Prostate gland (tissue), 2 donors: ENCODE results near the gene PALLD. TPM values are rescaled to one million over a fixed set of nuclear protein-coding genes. Genes with fewer than 3 reads are reported as not detected.

ENCODE experiments used
- DNase-seq: peaks from one replicate; pipeline ENCODE4 v3.0.0-alpha.2; 2019; ENCODE audit warnings: low spot score
- H3K27ac ChIP-seq, 2 donors: fragments of 200-600 bp; sonication (generic); 2 replicates each; pipeline ENCODE4 v1.5.1; 2017 to 2019
- H3K27me3 ChIP-seq: fragments of 200-600 bp; sonication (generic); replicated peaks from 2 replicates; pipeline ENCODE4 v1.5.1; 2019; ENCODE audit not compliant: insufficient read depth
- H3K36me3 ChIP-seq, 2 donors: fragments of 200-600 bp; sonication (generic); 1 replicate in 1 of 2; 2 replicates in 1 of 2; pipeline versions ENCODE4 v1.5.1 to v1.8.1; 2017 to 2019
- H3K4me1 ChIP-seq: fragments of 200-600 bp; sonication (generic); replicated peaks from 2 replicates; pipeline ENCODE4 v1.5.1; 2019
- H3K4me3 ChIP-seq, 2 donors: fragments of 200-600 bp; sonication (generic); 2 replicates each; pipeline ENCODE4 v1.5.1; 2017 to 2019
- H3K9me3 ChIP-seq: fragments of 200-600 bp; sonication (generic); 2 replicates; pipeline ENCODE4 v1.5.1; 2017
- CTCF ChIP-seq, 4 experiments: fragments of 200-600 bp in 2 of 4; fragments of 450-650 bp in 2 of 4; sonication (generic) in 2 of 4; IDR thresholded peaks; 1 replicate in 3 of 4; 2 replicates in 1 of 4; pipeline ENCODE4 v1.5.1; 2016 to 2019; ENCODE audit warnings: antibody characterized with exemption in 4 of 4, mild to moderate bottlenecking in 2 of 4, moderate library complexity in 2 of 4
- POLR2A ChIP-seq: fragments of 450-650 bp; IDR thresholded peaks from one replicate; pipeline ENCODE4 v1.6.1; 2016; ENCODE audit warnings: antibody characterized with exemption, mild to moderate bottlenecking
- POLR2AphosphoS5 ChIP-seq: sonication (generic); formaldehyde crosslinking; IDR thresholded peaks from one replicate; pipeline ENCODE4 v1.6.1; 2017; ENCODE audit warnings: antibody characterized with exemption
- WGBS: methylation state at CpG from one replicate; pipeline ENCODE4 v1.1.5; 2018; 5-methylcytosine and 5-hydroxymethylcytosine counted together
- intact Hi-C: fragments of 100-400 bp; cut with DNase I; formaldehyde crosslinking; loops from one replicate; pipeline ENCODE4 v1.14.2; 2022
- total RNA-seq, 2 donors: library from RNA; depleted of rRNA; stranded (reverse); fragments of >200 nt; gene quantifications; one replicate each; pipeline ENCODE4 v1.1.0, GENCODE V29; 2016

PALLD gene
- total RNA-seq, 2 donors from 2014 or later, result 252 TPM

GRCh38 chr4:168751263-168752225 lies 254.7 kb downstream of the PALLD start:
- H3K9me3 ChIP-seq, result no peaks in the 10 kb centered on the region
- no peaks in the 10 kb centered on the region for H3K4me1 ChIP-seq
- H3K27ac ChIP-seq, result no peak overlapping the region
- H3K27me3 ChIP-seq, result no peaks in the 10 kb centered on the region
- intact Hi-C loops, result no loop called here
- no peak for DNase-seq
- TF ChIP-seq CTCF (IDR thresholded peaks at IDR 0.05) (no peak), POLR2AphosphoS5 (no peak), POLR2A (no peak)
- no peak overlapping the region for H3K4me3 ChIP-seq
- 81% methylated on average over 12 of the region's 12 CpGs for whole genome bisulfite sequencing
- no peaks in the 10 kb centered on the region for H3K36me3 ChIP-seq

- DNase-seq, result no peak
- H3K4me3 ChIP-seq, result no peak overlapping the region
- no peak for TF ChIP-seq POLR2A
- no peak for TF ChIP-seq POLR2AphosphoS5
- TF ChIP-seq CTCF (IDR thresholded peaks at IDR 0.05), result no peak
- H3K4me1 ChIP-seq, result no peaks in the 10 kb centered on the region
- WGBS, result 91% methylated on average over 8 of the region's 8 CpGs
- no peaks in the 10 kb centered on the region for H3K27me3 ChIP-seq
- no peaks in the 10 kb centered on the region for H3K36me3 ChIP-seq
- no peaks in the 10 kb centered on the region for H3K9me3 ChIP-seq
- intact Hi-C loops, result no loop called here
- H3K27ac ChIP-seq, result no peak overlapping the region
Measured at GRCh38 chr4:168755598-168756477, 259.0 kb downstream of the PALLD start.

GRCh38 chr4:168757500-168757899 lies 260.6 kb downstream of the PALLD start:
- no peak for DNase-seq
- no peaks in the 10 kb centered on the region for H3K9me3 ChIP-seq
- H3K4me3 ChIP-seq, result no peak overlapping the region
- no peak for TF ChIP-seq POLR2A
- no peak for TF ChIP-seq POLR2AphosphoS5
- H3K36me3 ChIP-seq, result no peaks in the 10 kb centered on the region
- no peak overlapping the region for H3K27ac ChIP-seq
- 93% methylated on average over 8 of the region's 8 CpGs for WGBS
- intact Hi-C loops, result no loop called here
- H3K4me1 ChIP-seq, result no peaks in the 10 kb centered on the region
- H3K27me3 ChIP-seq, result no peaks in the 10 kb centered on the region

GRCh38 chr4:168758351-168758876 lies 261.6 kb downstream of the PALLD start:
- TF ChIP-seq POLR2A (no peak), POLR2AphosphoS5 (no peak), CTCF (IDR thresholded peaks at IDR 0.05) (no peak)
- intact Hi-C loops, result no loop called here
- 54% methylated on average over 4 of the region's 4 CpGs for WGBS
- H3K9me3 ChIP-seq, result no peaks in the 10 kb centered on the region
- no peaks in the 10 kb centered on the region for H3K36me3 ChIP-seq
- no peaks in the 10 kb centered on the region for H3K27me3 ChIP-seq
- H3K4me1 ChIP-seq, result no peaks in the 10 kb centered on the region
- no peak for DNase-seq
- no peak overlapping the region for H3K27ac ChIP-seq
- H3K4me3 ChIP-seq, result no peak overlapping the region

GRCh38 chr4:168759321-168759720 lies 262.5 kb downstream of the PALLD start:
- H3K9me3 ChIP-seq, result no peaks in the 10 kb centered on the region
- DNase-seq, result no peak
- WGBS, result 95% methylated on average over 1 of the region's 1 CpG
- no peak overlapping the region for H3K27ac ChIP-seq
- no peaks in the 10 kb centered on the region for H3K4me1 ChIP-seq
- H3K36me3 ChIP-seq, result no peaks in the 10 kb centered on the region
- H3K4me3 ChIP-seq, result no peak overlapping the region
- no peaks in the 10 kb centered on the region for H3K27me3 ChIP-seq
- intact Hi-C loops, result no loop called here
- TF ChIP-seq CTCF (IDR thresholded peaks at IDR 0.05), result no peak
- no peak for TF ChIP-seq POLR2A
- no peak for TF ChIP-seq POLR2AphosphoS5
